Measurements from ENCODE around the gene RASA2. TPM values are rescaled to one million over a fixed set of nuclear protein-coding genes. Genes with fewer than 3 reads are reported as not detected.

The RASA2 gene
- total and polyA plus RNA-seq, 10 of the 15 experiments (the other 5 are each of a cell fraction or from before 2014, with no cell fraction given) = 1.9 to 9.4 (median 7.2) TPM

DNA sequence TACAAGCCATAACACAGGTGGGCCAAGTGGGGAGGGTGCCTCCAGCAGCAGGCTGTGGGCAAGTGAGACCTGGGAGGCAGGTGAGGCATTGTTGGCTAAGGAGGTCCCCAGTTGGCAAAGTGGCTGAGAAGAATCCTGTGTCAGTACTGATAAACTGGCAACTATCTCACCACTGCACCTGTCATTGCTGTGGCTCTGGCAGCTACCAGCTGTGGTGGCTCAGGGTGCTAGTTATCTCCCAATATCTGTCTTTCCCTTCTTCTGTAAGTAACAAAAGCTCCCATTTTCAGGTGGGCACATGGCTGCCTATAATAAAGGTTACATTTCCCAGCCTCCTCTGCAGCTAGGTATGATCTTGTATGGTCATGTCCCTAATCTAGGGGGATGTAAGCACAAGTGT, 170.7 kb downstream of the RASA2 start:
- ChIA-PET RAD21 (ENCODE audit: unreplicated experiment) (no interaction called here), CTCF (interaction anchor here (0.6 to 0.8 kb wide), 2 partner anchors 12 to 24 kb away, joined by 3 read pairs; no protein-coding TSS in a partner anchor), POLR2A (no interaction called here), SMC1A (ENCODE audit: uncharacterized antibody, unreplicated experiment) (interaction anchor here (0.6 kb wide), 1 partner anchor 13 kb away, joined by 3 read pairs; no protein-coding TSS in a partner anchor)
- no peaks in the 10 kb centered on the region for H3K79me2 ChIP-seq (ENCODE audit: control insufficient read depth, insufficient read depth, low read length)
- no peak overlapping the region for H3K4me2 ChIP-seq (ENCODE audit: control insufficient read depth, insufficient read depth)
- in situ Hi-C loops (cut with MboI) = no loop called here
- no peak overlapping the region for H3K9ac ChIP-seq (ENCODE audit: control insufficient read depth, insufficient read depth, low read length)
- H3K27ac ChIP-seq (ENCODE audit: control insufficient read depth, insufficient read depth) = no peak overlapping the region
- DNase-seq (ENCODE audit: low read depth, low spot score) = no peak
- H2AFZ ChIP-seq (ENCODE audit: control insufficient read depth, low read depth, low read length) = no peak overlapping the region
- ATAC-seq = no peak
- H4K20me1 ChIP-seq (ENCODE audit: control insufficient read depth, insufficient read depth) = no peaks in the 10 kb centered on the region
- H3K9me3 ChIP-seq (replicated peaks; ENCODE audit: control insufficient read depth, insufficient read depth, low read length) = no peaks in the 10 kb centered on the region
- H3K4me3 ChIP-seq = no peak overlapping the region
- H3K27me3 ChIP-seq (replicated peaks in 1 of 2; ENCODE audit: control insufficient read depth in 2 of 2, insufficient read depth in 2 of 2, low read length in 1 of 2) = peaks cover 3 to 6% of the 10 kb centered on the region in 2 experiments; a peak in 2 of 4 replicates
- H3K4me1 ChIP-seq (ENCODE audit: control insufficient read depth, insufficient read depth, low read length) = no peaks in the 10 kb centered on the region
- no peak for FAIRE-seq
- BruUV-seq (replicated peaks) = no TSS peak
- intact Hi-C loops (cut with micrococcal nuclease; ENCODE audit: unreplicated experiment) = no loop called here
- TF ChIP-seq NR2F1 (conservative IDR thresholded peaks at IDR 0.05) (no peak), NFYB (IDR thresholded peaks at IDR 0.05; ENCODE audit: insufficient read depth, low read depth, low read length) (no peak), EGR1 (IDR thresholded peaks at IDR 0.05; ENCODE audit: borderline replicate concordance in 1 of 2, low read depth in 2 of 2, low read length in 2 of 2) (no peak), FOS (IDR thresholded peaks at IDR 0.05; ENCODE audit: borderline replicate concordance, extremely low read depth, insufficient read length) (no peak), POLR2AphosphoS2 (IDR thresholded peaks at IDR 0.05; ENCODE audit: low read depth, low read length) (no peak), GATAD2B (conservative IDR thresholded peaks at IDR 0.05; ENCODE audit: low read depth) (no peak), HDGF (IDR thresholded peaks at IDR 0.05) (no peak), JUNB (IDR thresholded peaks at IDR 0.05) (no peak), ESRRA (IDR thresholded peaks at IDR 0.05; ENCODE audit: low read length) (no peak), ZSCAN29 (IDR thresholded peaks at IDR 0.05) (no peak)
- TF ChIP-seq, protein P1, sequence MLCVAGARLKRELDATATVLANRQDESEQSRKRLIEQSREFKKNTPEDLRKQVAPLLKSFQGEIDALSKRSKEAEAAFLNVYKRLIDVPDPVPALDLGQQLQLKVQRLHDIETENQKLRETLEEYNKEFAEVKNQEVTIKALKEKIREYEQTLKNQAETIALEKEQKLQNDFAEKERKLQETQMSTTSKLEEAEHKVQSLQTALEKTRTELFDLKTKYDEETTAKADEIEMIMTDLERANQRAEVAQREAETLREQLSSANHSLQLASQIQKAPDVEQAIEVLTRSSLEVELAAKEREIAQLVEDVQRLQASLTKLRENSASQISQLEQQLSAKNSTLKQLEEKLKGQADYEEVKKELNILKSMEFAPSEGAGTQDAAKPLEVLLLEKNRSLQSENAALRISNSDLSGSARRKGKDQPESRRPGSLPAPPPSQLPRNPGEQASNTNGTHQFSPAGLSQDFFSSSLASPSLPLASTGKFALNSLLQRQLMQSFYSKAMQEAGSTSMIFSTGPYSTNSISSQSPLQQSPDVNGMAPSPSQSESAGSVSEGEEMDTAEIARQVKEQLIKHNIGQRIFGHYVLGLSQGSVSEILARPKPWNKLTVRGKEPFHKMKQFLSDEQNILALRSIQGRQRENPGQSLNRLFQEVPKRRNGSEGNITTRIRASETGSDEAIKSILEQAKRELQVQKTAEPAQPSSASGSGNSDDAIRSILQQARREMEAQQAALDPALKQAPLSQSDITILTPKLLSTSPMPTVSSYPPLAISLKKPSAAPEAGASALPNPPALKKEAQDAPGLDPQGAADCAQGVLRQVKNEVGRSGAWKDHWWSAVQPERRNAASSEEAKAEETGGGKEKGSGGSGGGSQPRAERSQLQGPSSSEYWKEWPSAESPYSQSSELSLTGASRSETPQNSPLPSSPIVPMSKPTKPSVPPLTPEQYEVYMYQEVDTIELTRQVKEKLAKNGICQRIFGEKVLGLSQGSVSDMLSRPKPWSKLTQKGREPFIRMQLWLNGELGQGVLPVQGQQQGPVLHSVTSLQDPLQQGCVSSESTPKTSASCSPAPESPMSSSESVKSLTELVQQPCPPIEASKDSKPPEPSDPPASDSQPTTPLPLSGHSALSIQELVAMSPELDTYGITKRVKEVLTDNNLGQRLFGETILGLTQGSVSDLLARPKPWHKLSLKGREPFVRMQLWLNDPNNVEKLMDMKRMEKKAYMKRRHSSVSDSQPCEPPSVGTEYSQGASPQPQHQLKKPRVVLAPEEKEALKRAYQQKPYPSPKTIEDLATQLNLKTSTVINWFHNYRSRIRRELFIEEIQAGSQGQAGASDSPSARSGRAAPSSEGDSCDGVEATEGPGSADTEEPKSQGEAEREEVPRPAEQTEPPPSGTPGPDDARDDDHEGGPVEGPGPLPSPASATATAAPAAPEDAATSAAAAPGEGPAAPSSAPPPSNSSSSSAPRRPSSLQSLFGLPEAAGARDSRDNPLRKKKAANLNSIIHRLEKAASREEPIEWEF (IDR thresholded peaks at IDR 0.05; ENCODE audit: insufficient replicate concordance, low read depth, low read length) = no peak
- TF ChIP-seq, protein P2, sequence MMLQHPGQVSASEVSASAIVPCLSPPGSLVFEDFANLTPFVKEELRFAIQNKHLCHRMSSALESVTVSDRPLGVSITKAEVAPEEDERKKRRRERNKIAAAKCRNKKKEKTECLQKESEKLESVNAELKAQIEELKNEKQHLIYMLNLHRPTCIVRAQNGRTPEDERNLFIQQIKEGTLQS (IDR thresholded peaks at IDR 0.05; ENCODE audit: borderline replicate concordance, extremely low read depth, low read depth, low read length) = no peak
- H3K36me3 ChIP-seq (ENCODE audit: control insufficient read depth in 2 of 2, insufficient read depth in 2 of 2, low read length in 1 of 2) = no peaks in the 10 kb centered on the region

Measured in GM12878 (cell line).